Activated gamma-delta T cell treated with anti-CD3 and anti-CD28 coated beads, Interleukin-2, amount 50 U/mL, for 16 hours (primary cell): ENCODE measurements around the gene NEMP2.
"Not testable (repeated sequence)": the region's sequence is repeated elsewhere in the genome, so short reads cannot be mapped to it uniquely, and the experiment has no call there.

Experiments
- DNase-seq: peaks from one replicate; pipeline ENCODE4 v3.0.0-alpha.2; 2020; ENCODE audit warnings: low read depth

Gene NEMP2

DNA sequence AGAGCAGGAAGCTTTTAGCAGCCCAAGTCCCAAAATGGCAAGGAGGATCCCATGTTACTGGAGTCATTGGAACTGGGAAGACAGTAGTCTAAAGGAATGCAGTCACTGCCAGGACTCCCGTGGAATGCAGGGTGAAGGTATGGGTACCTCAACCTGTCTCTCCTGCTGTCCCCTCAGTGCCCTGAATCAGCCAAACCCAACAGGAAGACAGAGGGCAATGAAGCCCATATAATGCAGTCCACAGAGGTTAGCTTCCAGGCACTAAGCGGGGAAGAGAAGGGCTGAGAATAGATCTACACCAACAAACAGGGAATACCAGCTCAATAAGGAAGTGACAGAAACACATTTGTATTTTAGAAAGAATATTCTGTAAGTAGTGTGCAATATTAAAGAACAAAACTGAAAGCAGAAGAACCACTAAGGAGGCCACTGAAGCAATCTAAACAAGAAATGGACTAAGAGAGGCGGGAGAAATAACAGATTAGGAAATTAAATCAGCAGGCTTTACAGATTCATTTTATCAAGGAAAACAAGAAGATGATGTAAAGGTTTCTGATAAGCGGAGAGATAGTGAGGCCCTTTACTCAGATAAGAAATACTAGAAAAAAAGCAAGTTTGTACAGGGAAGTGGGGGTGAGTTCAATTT is 8.3 kb downstream of the NEMP2 start:
- DNase-seq = no peak

GRCh38 chr2:190524928-190525327 is 9.6 kb downstream of the NEMP2 start:
- no peak for DNase-seq

GRCh38 chr2:190519975-190520767 is 14.4 kb downstream of the NEMP2 start:
- no peak for DNase-seq

GRCh38 chr2:190517468-190517867 is 17.1 kb downstream of the NEMP2 start:
- no peak for DNase-seq

GRCh38 chr2:190515687-190516086 is 18.8 kb downstream of the NEMP2 start:
- no peak for DNase-seq

- DNase-seq = no peak
Measured at GRCh38 chr2:190514676-190515075, 19.8 kb downstream of the NEMP2 start.

- no peak for DNase-seq
Measured at GRCh38 chr2:190513877-190514276, 20.6 kb downstream of the NEMP2 start.

- DNase-seq = no peak
Measured at GRCh38 chr2:190512539-190513095, 21.9 kb downstream of the NEMP2 start.

DNA sequence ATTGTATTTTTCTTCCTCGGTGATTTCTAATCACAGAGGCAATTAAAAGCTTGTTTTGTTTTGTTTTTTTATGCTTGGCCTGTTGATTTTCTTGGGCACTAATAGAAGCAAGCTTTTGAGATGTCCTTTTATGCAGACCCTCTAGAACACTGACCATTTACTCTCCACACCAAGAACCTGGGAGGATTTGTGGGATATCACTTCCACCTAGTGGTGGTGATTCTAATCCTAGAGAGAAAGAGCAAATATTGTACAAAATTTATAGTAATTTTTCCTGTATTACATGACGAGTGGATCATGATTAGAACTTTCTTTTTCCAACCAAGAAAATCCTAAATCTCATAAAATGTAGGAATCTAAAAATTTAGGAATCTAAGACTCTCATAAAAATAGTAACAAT is 23.4 kb downstream of the NEMP2 start:
- no peak for DNase-seq

- DNase-seq = not testable (repeated sequence)
Measured at GRCh38 chr2:190509895-190510294, 24.6 kb downstream of the NEMP2 start.

GRCh38 chr2:190507135-190507534 is 27.4 kb downstream of the NEMP2 start:
- DNase-seq = no peak

DNA sequence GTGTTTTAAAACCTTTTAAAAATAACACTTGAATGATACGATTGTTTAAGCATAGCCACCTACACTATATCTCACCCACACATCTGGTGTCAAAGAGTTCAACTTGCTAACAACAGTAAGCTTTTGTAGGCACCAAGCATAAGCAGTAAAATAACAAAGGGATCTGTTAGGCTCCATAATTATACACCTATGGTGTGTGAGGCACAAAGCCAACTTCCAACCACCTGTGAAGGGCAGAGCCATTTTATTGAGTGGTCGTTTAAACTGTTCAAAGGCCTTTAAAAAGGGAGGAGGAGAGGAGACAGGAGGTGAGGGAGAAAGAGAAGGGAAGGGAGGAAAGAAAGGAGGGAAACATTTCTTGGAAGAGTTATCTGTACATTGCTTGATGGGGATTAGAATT is 27.9 kb downstream of the NEMP2 start:
- no peak for DNase-seq

DNA sequence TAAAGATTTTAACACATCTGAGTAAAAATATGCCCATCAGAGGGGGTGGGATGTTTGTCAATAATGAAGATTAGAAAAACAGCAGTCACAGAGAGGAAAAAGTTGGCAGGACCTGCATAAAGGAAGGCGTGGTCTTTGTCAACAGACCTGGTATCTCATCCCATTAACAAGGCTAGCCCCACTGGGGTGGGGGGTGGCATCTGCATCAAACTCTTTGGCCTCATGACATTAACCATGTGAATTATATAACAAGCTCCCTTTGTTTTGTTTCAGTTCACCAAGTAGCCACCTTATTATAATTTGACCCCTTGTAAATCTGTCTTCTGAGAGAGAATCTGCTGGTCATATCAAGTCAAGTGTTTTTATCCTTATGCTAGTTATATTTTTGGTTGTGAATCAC is 28.8 kb downstream of the NEMP2 start:
- no peak for DNase-seq

GRCh38 chr2:190504912-190505311 is 29.6 kb downstream of the NEMP2 start:
- DNase-seq = no peak

DNA sequence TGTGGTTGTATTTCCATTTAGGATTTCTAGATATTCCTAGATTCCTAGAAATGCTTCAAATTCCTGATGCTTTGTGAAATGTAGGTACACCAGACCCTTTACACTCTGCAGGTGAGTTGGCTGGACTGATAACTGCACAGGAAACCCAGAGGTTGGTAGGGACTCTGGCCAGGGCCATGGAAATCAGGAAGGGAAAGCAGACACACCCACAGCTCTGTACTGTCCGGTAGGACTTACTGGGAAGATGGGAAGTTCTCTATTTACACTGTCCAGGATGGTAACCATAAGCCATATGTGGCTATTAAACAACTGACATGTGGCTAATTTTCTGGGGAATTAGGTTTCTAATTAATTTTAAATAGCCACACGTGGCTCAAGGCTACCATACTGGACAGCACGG is 31.4 kb downstream of the NEMP2 start:
- DNase-seq = no peak

DNA sequence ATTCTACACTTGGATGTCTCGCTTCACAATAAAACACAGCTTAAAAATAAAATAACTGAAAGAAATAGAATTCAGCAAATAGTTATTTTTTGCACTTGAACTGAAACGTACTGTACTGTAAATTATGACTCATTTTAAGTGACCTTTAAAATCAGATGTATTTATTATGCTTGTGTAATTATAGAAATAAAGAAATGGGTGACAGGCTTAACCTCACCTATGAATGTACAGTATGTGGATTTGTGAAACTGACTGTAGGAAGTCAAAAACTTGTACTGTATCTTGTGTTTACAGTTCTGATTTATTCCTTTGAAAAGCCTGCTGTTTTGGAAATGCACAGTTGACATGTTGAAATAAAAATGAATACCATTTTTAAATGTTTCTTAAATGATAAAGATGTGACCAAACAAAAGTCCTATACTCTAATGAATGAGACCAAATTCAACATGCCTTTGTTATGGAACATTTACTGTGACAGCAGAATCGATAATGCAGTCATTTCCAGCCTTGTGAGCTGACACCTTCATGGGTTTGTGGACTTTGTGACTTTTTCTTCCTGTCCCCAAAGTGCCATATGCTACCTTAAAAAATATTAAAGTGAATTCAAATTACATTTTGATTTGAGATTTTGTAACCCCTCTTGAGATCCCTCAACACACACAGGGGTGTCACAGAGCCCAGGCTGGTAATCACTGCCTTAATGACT is 32.7 kb downstream of the NEMP2 start:
- DNase-seq = no peak

DNA sequence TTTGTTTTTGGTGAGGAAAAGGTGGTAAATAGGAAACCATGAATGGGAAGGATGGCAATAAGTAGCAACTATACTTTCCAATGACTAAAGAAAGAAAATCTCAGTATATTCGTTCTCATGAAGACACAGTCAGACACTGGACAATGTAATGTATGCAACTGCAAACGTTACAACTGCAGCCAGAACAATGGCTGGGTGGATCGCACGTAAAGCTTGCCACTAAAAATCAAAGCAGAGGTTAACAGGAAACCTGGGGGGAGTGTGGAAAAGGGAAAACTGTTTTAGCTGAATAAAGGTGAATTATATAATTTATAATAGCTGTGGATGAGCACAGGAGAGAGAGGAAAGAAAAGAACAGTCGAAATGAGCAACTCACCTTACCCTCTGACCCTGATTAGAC is 33.3 kb downstream of the NEMP2 start:
- DNase-seq = no peak

DNA sequence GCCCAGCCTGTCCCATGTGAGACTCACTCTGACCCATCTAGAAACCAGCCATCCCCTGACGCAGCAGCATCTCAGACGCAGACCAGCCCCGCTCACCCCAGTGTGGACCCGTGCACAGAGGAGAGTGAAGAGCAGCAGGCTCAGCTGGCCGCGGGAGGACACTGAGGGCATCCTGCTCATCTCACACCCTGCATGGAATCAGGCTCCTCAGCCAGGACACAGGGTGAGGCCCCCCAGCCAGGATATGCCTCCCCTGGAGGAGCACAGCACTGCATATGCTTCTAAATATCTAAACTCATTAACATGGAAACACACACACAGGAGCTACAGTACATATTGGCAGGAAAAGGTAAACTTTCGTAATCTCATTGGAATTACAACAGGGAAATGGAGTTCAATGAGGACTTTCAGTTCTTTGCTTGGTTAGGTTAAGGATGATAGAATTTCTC is 34.4 kb downstream of the NEMP2 start:
- DNase-seq = no peak

GRCh38 chr2:190499273-190499672 is 35.2 kb downstream of the NEMP2 start:
- no peak for DNase-seq

GRCh38 chr2:190497428-190497827 is 37.1 kb downstream of the NEMP2 start:
- DNase-seq = no peak

GRCh38 chr2:190494600-190495227 is 39.8 kb downstream of the NEMP2 start:
- not testable (repeated sequence) for DNase-seq

DNA sequence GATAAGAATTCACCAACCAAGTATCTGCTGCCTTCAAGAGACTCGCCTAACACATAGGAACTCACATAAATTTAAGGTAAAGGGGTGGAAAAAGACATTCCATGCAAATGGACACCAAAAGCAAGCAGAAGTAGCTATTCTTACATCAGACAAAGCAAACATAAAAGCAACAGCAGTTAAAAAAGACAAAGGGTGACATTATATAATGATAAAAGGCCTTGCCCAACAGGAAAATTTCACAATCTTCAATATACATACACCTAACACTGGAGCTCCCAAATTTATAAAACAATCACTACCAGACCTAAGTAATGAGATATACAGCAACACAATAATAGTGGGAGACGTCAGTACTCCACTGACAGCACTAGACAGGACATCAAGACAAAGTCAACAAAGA is 41.4 kb downstream of the NEMP2 start:
- DNase-seq = no peak
